M059J (cell line): Measurements from ENCODE around the gene COPZ2. TPM values are rescaled to one million over a fixed set of nuclear protein-coding genes. Genes with fewer than 3 reads are reported as not detected.
"Not testable (repeated sequence)": the region's sequence is repeated elsewhere in the genome, so short reads cannot be mapped to it uniquely, and the experiment has no call there.

Source experiments
- DNase-seq: peaks from one replicate; pipeline ENCODE4 v3.0.0-alpha.2; 2012; ENCODE audit warnings: low read depth
- total RNA-seq: library from RNA; depleted of rRNA; stranded (reverse); fragments of >200 nt; shearing (Covaris generic); gene quantifications from 2 replicates; pipeline ENCODE4 v1.2.3, GENCODE V29; 2014

Gene COPZ2
- total RNA-seq, 1 experiment from 2014 or later = 27.3 TPM

DNA sequence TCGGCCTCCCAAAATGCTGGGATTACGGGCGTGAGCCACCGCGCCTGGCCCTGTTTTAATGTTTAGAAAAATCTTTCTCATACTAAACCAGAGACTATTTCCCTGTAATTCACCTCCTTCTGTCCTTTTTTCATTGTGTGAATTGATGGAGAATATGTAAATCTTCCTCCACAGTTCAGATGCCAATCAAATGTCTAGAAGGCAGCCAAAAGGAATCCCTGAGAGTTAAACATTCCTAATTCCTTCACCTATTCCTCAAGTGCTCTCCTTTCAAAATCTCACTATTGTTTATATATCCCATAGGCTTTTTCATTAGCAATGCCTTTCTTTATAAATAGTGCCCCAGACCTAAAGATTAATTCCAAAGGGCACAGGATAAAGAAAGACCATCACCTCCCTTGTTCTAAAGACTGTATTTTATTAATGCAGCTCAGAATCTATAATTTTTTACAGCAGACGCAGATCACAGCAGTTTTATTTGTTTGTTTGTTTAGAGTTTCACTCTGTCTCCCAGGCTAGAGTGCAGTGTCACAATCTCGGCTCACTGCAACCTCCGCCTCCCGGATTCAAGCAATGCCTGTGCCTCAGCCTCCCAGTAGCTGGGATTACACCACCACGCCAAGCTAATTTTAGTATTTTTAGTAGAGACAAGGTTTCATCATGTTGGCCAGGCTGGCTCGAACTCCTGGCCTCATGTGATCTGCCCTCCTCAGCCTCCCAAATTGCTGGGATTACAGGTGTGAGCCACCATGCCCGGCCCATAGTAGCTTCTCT, 30.5 kb downstream of the COPZ2 start:
- no peak for DNase-seq

DNA sequence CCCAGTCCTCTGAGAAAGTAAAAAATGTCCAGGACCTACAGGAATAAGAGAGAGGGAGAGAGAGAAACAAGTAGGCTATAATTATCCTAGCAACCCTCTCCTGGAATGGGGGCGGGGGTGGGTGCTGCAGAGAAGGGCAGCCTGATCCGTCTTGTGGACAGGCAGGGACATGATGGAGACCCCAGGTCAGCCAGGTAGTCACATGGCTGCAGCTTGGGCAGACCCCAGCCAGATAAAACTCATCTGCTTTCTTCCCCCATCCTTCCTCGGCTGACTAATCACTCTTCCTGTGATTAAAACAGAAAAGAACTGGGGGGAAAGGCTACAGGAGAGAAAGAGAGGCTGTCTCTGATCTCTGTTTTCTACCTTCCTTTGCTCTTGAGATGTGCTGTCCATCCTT, 32.6 kb downstream of the COPZ2 start:
- DNase-seq = no peak

DNA sequence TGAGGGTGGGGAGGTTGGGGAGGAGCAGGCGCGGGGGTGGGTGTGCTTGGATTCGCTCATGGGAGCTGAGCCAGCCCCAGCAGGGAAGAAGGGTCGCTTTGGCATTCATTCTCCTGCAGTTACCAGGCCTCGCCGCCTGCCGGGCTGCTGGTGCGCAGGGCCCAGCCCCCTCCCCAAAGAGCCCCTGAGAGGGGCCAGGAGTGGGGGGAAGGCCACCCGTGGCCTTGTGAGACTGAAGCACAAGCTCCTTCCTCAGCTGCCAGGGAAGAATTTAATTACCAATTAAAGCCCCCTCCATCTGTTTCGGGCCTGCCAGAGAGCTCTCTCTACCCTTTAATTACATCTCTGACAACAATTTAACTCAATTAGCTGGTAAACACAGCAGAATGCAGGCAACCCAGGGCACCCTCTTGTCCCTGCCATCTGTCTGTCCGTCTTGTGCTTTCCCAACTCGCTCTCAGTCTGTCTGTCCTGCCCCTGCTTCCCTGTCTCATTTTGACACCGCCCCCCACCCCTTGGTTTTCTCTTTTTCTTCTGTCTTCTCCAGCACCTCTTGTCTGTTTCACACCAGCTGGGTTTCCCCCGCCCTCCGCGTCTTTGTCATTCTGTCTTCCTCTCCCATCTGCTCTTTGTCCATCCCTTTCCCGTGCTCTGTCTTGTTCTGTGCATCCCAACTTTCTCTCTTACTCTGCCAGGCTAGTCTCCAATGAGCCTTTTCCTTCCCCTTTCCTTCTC, 34.0 kb downstream of the COPZ2 start:
- no peak for DNase-seq

DNA sequence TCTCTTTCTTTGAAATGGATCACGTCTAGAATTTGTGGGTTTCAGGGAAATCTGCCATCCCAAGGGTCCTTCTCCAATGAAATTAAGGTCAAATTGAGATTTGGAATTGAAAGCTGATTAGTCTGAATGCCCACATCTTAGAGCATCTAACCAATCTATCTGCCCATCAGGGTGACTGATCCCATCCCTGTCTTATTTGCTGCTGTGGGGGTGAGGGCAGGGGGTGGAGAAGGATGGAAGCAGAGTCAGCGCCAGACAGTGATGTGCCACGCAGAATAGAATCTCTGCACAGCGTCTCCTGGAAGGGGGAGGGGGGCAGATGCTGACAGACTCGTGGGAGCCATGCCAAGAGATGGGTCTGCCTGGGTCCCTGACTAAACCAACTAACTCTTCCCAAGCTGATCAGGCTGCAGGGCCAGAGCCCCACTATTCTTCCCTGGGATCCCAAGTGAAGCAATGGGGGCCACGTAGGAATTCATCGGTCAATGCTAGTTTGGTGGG, 34.6 kb downstream of the COPZ2 start:
- peak; percentile 65 for DNase-seq

DNA sequence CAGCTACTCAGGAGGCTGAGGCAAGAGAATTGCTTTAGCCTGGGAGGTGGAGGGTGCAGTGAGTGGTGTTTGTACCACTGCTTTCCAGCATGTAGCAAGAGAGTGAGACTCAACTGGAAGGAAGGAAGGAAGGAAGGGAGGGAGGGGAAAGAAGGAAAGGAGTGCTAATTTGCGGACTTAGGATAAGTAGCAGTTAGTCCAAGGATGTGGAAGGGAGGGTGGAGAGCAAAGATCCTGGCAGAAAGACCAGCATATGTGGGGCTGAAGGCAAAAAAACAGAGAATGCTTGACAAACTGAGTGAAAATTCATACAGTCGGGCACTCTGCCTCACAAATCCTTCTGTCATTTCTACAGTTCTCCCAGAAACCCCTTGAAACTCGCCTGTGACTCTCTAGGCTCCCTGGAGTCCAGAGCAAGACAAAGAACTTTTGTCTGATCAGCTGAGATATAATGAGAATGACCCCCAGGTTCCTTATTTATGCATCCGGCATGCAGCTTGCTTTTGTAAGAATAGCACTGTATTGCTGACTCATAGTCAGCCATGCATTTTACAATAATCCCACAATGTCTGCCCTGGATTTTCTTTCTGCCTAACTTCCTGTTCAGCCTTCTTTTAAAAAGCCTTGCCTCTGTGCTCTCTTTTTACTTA, 35.2 kb downstream of the COPZ2 start:
- peak; percentile 92 for DNase-seq

DNA sequence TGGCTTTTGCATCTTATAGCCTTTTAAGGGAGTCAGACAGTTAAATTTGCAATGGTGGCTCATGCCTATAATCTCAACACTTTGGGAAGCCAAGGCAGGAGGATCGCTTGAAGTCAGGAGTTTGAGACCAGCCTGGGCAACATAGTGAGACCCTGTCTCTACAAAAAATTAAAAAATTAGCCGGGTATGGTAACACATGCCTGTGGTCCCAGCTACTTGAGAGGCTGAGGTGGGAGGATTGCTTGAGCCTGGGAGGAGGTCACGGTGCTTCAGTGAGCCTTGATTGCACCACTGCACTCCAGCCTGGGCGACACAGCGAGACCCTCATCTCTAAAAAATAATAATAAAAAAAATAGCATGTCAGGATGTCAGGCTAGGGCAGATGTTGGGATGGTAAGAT, 35.9 kb downstream of the COPZ2 start:
- not testable (repeated sequence) for DNase-seq

DNA sequence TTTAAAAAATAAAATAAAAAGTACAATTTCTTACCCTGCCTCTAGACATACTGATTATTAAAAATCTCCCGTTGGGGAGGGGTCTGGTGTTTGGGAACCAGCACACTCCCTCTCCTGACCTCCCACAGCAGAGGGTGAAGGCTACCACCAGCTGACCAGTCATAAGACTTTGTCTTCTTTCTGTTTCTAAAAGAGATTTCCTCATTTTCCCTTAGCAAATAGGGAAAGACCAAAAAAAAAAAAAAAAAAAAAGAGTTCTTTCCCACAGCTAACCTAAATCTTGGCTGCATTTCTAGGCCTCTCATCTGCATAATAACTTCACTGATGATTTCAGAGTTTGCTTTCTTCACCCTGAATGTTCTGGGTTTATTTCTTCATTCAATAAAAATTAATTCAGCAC, 36.4 kb downstream of the COPZ2 start:
- DNase-seq = no peak

DNA sequence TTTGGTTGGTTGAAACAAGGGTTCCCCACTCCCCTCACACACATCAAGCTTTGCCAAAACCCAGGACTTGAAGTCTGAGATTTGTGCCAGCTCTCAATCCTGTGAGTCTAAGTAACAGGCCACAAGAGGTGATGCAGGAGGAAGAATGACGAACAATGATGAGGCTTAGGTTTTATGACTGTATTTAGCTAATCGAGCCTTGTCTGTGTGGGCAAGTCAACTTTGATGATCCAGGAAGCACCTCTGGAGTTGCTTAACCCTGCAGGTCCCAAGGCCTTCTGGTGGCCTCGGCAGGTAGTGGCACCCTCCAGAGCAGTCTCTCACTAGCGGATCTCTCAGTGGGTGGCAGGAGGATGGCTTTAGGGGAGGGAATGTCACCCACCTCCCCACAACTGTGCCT, 38.0 kb downstream of the COPZ2 start:
- DNase-seq = peak; percentile 78

DNA sequence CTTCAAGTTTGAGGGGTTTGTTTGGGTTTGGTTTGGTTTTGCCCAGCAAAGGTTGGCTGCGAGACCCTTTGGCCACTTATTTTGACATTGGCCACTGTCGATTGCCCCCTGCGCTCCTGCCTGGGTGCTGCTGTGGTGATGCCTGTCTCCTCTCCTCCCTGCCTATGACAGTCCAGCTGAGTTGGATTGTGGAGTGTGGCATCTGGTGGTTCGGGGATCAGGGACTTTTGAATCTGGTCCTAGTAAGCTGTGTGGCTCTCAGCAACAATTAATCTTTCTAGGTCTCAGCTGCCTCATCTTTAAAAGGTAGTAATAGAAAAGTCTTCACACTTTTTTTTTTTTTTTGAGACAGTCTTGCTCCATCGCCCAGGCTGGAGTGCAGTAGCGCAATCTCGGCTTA, 39.6 kb downstream of the COPZ2 start:
- no peak for DNase-seq

DNA sequence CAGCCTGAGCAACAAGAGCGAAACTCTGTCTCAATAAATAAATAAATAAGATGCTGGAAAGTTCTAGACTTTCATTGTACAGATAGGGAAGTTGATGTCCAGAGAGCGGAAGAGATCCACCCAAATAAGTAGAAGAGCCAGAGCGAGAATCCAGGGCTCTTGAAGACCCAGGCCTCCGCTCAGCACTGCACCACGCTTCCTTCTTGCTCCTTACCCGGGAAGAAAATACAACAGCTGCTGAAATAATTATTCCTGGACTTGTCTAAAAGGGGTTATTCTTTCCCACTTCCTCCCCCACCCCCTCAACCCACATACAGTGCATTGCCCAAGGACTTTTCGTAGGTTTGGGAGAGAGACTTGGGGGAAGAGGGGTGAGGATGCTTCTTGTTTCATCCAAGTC, 40.0 kb downstream of the COPZ2 start:
- no peak for DNase-seq

DNA sequence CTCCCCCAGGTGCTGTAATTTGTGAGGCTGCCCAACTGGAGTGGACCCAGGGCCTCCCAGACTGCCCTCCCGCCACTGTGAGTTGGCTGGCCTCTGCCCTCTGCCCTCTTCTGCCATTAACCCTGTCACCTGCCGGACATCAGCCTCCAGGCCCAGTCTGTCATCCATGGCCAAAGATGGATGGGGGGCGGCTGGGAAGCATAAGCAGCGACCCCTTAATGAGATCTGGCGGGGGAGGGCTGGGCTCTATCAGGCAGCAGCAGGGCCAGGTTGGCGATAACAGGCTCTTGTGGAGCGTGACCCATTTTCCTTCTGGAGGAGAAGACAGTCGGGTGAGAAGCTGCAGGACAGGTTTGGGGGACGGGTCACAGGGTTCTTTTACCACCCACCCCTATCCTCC, 41.4 kb downstream of the COPZ2 start:
- no peak for DNase-seq

DNA sequence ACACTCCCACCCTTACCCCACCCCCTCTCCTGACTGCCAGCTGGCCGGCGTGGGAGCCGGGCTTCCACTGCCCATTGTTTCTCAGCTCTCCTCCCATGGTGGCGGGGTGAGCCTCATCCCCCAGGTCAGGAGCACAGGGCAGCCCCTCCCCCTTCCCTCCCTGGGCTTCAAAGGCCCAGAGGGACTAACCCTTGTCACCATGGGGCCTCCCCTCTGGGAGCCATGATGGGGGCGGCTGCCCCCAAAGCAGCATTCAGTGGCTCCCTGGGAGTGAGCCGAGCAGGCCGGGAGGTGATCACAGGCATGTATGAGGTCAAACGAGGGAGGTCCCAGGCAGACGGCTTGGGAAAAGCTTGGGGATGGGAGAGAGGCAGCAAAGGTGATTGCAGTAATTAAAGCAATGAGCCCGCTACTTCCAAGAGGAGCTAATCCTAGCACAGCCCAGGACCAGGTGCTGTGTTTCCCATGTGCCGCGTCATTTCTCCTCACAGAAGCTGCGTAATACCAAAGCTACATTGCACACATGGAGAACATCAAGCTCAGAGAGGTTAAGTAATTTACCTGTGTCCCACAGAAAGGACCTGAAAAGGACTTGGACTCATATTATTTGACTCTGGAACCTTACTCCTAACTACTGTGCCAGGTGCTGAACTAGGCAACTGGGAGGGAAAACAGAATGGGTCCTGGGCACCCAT, 42.2 kb downstream of the COPZ2 start:
- DNase-seq = no peak

DNA sequence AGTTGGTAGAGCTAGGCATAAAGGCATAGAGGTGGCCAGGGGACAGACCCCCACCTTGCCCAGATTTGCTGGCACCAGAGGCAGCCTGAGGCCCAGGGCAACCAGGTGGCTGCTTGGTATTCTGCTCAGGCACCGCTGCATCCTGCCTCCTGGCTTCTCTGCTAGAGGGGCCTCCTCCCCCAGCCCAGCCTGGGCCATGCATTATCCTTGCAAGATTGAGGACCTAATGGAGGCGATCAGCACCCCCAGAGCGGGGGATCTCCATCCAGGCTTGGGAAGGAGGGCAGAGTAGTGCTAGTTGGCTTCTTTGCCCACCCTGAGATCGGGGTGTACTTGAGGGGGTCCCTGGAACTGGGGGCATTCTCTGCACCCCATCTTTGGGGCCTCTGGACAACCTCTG, 42.9 kb downstream of the COPZ2 start:
- no peak for DNase-seq

DNA sequence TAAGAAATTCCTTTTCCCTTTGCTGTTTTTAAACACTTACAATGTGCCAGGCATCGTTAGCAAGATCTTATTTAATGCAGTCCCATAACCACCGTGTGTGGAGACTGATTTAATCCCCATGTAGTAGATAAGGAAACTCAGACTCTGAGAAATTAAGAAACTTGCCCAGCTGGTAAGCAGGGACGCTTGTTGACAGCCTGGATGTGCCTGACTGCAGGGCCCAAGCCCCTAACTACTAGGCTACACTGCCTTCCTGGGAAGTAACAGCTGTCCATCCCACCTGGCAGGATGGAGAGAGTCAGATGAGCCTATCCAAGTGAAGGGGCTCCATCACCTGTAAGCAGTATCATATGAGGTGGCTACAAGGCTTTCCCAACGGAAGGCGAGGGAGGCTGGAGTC, 43.6 kb downstream of the COPZ2 start:
- no peak for DNase-seq

DNA sequence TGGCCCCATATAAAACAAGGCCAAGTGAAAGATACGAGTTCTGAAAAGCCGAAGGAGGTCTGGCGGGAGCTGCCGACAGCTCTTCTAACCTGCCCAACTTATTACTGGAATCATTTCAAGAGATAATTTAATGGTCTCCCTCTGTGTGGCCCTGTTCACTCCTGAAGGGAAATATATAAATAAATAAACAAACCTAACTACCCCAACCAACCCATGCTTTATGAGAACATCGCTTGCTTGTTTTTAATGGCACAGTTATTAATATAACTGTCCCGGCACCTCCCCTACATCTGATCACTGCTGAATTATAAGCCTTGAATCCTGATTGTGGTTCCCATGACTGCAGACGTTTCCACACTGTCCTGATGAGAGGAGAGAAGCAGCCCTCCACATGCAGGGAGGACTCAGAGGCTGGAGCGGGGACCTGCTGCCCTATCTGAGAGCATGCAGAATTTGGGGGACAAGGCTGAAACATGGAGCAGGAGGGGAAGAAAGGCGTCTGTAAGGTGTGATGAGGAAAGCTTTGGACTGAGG, 44.5 kb downstream of the COPZ2 start:
- no peak for DNase-seq

DNA sequence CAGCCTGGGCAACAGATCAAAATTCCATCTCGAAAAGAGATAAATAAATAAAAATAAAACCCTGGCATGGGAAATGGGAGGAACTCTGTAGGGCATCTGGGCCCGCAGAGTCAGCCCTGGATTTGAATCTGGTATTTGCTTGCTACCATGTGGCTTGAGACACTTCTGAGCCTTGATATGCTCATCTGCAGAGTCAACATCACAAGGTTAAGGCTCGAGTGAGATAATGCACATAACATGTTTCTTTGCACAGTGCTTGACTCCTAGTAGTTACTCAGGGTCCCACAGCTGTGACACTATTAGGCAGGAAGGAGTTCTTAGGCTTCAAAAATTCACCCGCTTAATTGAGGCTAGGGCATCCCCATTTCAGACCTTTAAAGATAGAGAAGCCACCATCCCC, 45.4 kb downstream of the COPZ2 start:
- DNase-seq = no peak

DNA sequence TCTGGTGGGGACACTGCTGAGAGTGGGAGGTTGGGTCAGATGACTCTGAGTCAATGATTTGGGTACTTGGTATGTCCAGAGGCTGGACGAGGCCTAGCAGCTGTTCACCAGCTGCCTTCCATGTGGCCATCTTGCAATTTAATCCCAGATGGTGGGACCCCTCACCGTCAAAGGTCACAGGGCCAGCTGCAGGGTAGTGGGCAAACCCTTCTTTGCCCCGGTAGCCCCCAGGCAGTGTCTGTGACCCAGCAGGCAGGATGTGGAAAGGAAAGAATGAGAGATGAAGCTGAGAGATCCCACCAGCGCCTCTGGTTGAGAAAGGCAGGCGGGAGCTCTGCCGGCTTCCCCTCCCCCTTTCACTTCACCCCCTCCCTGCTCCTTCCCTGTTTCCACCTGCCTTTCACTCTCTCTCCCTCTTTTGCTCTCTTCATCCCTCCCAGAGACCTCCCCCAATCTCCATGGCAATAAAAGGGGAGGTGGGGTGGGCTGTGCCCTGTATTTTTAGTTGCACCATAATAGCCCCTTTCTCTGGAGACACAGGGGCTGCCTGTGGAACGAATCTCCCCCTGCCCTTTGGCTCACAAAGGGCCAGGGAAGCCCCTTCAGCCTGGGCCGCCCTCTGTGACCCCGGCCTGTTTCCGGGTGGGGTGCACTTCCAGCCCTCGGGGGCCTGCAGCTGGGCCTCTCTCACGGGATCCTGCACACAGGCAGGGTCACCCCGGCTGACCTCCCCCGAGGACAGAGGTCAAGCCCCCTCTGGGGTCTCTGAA, 46.5 kb downstream of the COPZ2 start:
- no peak for DNase-seq

DNA sequence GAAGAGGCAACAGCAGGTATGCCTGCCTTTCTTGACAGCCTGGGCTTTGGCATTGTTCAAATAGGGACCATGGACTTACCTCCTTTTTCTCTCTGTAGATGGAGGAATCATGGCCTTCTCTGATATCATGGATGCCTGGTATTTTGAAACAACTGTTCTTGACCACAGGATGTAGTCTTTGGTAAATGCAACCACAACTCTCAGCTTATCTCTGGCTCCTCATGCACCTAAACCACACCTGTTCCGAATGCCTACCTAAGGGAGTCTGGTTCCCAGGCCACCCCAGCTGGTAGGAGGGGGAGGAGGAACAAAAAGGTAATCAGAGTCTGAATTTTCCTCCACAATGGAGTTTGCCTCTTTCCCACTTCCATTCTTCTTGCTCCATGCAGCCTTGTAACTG, 47.9 kb downstream of the COPZ2 start:
- no peak for DNase-seq

DNA sequence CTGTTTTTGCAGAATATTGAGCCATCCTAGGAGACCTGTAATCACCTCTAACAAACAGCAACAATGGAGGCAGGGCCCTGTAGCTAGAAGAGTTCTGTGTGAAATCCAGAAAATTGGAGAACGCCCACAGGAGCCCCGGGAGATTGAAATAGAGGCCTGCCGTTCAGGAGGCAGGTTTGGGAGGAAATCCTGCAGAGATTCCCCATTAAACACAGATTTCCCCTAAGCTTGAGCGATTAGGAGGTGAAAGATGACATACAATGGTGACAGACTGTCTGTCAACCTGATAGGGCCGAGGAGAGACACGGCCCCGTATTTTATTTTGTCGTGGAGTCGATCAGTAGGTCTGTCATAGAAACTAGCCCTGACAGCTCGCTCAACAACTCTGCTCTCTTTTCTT, 48.4 kb downstream of the COPZ2 start:
- DNase-seq = no peak

DNA sequence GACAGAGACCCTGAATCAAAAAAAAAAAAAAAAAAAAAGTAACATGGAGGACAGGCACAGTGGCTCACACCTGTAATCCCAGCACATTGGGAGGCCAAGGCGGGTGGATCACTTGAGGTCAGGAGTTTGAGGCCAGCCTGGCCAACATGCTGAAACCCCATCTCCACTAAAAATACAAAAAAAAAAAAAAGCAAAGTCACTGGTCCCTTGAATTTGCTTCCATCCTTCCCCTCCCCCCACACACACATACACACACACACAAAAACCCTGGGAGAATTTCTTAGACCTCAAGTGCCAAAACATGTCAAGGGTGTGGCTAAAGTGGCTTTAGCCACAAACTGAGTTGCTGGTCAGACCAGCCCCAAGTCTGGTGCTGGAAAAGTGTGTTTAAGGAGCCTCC, 49.2 kb downstream of the COPZ2 start:
- not testable (repeated sequence) for DNase-seq

DNA sequence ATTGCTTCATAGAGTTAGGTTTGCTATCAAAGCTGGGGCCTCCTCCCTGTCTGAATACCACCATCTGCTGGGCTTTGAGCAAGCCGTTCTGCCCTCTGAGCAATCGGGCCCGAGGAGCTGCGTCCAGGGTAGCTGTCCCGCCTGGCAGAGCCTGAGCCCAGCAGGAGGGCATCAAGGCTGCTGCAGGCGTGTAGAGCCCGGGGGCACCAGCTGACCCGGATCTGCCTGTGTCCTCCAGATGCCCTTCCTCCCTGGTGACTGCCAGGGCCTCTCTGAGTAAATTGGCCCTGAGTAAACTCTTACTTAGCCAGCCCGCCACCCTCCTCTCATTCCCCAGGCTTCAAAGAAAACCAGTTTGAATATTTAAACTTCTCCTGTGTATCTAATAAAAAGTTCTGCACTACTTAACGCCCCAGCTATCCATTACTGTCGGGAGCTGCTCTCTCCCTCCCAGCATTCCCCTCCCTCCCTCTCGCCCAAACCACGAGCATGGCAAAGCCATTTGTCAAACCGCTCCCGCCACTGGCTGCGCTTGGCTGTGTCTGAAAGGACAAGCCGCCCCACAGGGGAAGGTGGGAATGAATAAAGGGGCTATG, 50.3 kb downstream of the COPZ2 start:
- DNase-seq = peak; percentile 79
